GM18907 (cell line): Measurements from ENCODE around the gene MAPK4.
"Not testable (repeated sequence)": the region's sequence is repeated elsewhere in the genome, so short reads cannot be mapped to it uniquely, and the experiment has no call there.

Experiments used
- ATAC-seq: cut with Tn5 transposase; IDR thresholded peaks from one replicate; pipeline ENCODE4 v1.9.1; 2021; ENCODE audit warnings: mild to moderate bottlenecking, moderate library complexity; ENCODE audit not compliant: unreplicated experiment

The MAPK4 gene

DNA sequence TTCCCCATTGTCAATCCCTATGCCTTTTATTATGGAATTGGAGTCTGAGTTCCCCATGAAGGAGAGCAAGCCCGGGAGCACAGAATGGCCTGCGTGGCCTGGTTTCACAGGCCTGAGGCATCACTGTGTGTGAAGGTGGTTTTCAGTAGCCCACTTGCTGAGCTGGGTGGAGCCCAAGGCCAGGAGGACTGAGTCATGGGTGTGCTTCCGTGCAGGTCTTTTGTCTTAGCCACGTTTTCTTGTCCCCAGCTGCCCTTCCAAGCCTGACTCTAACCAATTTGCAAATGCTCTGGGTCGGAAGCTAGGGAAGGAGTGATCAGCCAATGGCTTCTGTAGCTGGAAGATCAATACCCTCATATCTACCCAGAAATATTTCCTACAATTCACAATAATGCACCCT, 119.2 kb downstream of the MAPK4 start:
- no peak for ATAC-seq

DNA sequence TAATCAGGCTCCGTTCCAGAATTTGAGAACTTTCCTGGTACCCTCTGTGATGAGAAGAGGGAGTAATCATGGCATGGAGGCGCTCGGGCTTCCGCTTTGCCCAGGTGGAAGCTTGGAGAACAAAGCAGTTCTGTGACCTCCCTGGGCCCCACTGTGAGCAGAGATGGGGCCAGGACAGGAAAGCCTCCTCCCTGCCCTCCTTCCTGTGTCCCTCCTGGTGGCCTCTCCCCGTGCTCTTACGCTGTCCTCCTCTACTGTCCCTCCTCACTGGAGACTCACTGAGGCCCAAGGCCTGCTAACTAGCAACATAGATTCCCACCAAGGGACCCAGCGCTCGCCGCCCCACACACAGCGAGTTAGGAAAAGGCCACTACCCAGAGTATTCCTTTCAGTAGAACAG, 119.8 kb downstream of the MAPK4 start:
- no peak for ATAC-seq

DNA sequence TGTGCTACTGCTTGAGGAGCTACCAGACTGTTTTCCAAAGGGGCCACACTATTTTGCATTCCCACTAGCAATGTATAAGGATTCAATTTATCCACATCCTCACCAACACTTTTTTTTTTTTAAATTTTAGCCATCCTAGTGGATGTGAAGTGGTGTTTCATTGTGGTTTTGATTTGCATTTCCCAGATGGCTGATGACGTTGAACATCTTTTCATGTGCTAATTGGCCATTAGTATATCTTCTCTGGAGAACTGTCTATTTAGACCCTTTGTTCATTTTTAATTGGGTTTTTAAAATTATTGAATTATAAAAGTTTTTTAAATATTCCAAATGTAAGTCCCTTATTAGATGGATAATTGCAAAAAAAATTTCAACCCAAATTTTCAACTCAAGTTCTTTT, 121.1 kb downstream of the MAPK4 start:
- ATAC-seq = no peak

DNA sequence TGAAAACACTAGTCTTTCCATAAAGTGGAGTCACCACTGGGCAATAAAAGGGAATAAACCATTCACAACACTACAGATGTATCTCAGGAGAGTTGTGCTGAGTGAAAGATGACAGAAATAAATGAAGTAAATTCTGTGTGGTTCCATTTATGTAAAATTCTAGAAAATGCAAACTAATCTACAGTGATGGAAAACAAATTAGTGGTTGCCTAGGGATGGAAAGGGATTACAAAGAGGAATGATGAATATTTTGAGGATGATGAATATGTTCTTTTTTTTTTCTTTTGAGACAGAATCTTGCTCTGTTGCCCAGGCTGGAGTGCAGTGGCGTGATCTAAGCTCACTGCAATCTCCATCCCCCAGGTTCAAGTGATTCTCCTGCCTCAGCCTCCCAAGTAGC, 123.0 kb downstream of the MAPK4 start:
- ATAC-seq = no peak

DNA sequence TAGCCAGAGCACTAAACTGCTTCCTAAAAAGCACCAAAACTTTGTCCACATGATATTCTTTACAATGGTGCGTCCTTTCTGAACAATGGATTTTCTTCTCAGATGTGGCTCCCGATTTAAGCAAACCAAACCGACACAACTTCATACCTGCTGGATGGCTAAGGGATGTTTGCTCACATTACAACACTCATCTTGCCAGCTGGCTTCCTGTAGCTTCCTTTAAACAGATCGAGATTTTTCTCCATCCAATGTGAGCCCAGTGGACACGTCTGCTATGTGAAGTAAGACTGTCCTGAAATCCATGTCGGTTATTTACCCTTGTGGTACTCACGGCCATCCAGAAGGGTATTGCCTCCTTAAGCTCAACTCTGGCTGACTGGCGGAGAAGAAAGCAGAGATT, 126.5 kb downstream of the MAPK4 start:
- ATAC-seq = no peak

DNA sequence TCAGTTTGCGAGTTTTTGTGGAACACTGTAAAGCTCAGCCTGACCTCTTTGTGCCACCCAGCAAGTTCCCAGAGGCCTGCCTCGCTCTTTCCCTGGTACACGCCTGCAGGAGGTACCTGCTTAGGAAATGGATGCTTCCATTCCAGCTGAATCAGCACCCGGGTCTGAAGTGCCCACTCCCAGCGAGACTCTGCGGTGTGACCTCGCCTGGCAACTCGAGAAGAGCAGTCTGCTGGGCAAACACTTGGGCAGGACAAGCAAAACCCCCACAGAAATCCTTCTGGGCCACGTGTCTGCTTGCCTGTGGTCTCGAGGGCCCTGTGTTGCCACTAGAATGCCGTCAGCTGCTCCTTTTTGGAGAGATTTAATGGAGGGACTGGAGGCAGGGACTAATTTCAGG, 127.6 kb downstream of the MAPK4 start:
- ATAC-seq = no peak

DNA sequence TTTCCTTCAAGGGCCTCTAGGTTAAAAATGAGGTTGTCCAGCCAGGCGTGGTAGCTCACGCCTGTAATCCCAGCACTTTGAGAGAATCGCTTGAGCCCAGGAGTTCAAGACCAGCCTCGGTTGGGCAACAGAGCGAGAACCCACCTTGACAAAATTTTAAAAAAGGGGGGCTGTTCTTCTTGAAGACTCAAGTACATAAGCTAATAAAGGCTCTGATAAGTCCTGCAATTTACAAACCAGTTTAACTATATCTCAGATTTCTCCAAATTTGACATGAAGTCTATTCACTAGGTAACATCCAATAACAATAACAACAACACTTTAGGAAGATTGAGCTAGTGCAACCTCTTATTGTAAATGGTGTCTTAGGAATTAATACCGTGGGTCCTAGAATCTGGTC, 129.7 kb downstream of the MAPK4 start:
- ATAC-seq = no peak

DNA sequence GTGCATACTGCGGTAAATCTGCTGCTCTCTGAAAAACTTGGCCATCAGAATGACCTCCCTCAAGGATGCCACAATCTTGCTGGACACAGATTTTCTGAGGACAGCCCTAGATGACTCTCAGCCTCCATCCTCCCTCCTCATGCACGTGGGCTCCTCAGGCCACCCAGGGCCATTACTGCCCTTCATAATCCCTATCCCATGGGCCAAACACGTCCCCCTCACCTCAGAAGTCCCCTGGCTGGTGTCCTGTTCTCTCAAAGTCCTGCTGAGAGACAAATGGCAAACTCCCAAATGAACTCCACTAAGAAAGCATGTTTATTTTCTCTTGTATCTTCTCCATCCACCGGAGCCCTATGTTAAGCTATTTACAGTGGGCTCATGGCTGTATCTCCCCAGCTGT, 134.3 kb downstream of the MAPK4 start:
- no peak for ATAC-seq

DNA sequence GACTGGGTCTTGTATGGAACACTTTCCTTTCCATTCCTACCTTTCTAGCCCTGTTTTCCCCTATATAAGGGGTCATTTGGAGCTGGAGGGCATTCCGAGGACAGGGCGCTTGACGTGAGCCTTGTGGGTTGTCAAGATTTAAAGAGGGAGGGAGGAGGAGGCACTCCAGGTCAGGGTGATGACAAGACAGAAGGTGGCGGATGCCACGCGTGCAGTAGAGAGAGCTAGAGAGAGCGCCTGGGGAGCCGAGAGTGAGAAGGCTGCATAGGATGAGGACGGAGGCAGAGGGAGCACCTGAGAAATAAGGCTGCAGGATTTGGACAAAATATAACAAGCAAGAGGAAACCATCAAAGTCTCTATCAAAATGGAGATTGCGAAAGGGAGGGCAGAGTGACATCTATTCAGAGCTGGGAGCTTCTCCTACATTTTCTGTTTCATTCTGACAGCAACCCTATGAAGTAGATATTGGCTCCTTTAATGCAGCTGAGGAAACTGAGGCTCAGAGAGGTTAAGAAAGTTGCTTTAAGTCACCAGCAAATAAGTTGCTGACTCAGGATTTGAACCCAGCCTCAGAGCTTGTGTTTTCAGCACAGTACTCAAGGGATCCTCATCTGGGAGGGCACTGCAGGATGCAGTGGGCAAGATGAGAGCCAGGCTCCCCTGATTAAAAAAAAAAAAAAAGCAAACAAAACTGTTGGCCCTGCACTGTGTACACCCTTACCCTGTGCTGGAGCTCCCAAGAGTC, 135.7 kb downstream of the MAPK4 start:
- ATAC-seq = no peak

DNA sequence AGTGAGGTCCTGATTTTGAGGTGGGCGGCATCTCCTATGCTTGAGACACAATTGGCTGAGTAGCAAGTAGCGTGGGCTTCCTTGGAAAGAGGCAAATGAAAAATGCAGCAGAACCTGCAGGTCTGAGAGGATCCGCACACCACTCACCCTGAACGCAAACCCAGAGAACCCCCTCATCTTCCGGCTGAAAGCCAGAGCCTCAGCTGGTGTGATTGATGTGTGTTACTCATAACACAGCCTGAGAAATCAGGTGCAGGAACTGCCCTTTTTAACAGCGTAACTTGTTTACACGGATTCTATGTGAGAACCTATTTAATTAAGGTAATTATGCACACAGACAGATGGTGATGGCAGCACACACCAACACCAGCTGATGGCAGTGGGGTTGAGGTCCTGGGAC, 136.5 kb downstream of the MAPK4 start:
- no peak for ATAC-seq

DNA sequence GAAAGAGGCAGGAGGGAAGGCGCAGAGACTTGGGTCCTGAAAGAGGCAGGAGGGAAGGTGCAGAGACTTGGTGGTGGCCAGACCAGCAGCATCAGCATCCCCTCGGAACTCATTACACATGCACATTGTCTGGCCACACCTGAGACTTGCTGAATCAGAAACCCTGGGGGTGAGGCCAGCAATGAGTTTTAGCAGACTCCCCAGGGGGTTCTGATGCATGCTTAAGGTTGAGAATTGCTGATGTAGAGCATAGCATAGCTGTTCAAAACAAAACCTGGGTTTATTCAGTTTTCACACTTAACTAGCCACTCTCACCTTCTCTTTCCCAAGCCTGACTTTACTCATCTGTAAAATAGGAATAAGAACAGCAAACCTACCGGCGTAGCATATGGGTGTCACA, 137.0 kb downstream of the MAPK4 start:
- ATAC-seq = no peak

DNA sequence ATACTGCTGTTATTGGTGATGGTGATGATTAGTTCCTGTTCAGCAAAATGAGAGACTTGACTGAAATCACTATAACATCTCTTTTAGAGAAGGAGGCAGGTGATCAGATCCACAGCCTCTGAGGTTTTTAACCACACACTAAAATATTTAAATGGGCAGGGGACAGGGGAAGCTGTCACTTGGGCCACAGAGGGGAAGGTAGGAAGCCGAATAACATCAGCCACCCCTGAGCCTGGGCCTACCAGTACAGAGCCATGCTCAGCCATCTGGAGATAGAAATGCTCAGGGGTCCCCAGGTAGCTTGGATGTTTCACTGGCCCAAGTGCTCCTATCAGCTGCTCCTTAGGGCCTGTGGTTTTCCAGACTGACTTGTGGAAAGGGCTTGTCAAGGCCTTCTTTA, 137.6 kb downstream of the MAPK4 start:
- ATAC-seq = no peak

DNA sequence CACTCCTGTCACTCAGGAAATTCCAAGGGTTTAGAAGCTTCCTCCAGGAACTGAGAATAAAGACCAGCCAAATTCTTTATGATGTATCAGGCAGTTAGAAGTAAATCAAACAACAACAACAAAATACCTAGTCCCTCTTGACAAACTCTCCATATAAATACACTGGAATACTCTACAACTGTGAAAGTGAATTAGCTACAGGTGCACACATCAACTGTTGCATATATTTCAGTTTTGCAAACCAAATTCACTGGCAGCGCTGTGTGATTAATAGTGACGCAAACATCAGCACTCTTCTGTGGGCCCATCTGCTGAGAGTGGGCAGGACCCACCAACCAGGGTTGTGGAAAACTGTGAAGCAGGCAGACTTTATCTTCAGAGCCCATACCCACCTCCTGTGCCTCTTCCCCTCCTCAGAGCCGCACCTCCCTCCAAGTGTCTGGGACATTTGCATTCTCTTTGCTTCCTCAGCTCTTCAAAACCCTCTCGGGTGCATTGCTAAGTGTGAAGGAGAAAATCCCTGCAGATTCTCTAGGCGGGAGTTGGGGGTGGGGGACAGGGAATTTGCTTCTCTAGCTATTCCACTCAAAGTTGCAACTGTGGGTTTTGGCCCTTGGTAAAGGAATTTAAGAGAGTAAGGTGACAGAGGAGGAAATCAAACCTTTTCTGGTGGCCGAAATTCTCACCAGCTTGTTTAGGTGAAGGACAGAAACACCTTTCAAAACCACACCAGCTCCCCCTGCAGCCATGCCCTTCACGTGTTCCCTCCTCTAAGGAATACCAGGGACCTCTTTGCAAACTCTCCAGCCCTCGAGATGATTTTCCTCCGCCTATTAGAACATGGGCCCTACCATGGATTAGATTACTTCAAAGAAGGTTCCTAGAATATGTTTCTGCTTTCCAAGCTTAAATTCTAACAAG, 140.6 kb downstream of the MAPK4 start:
- no peak for ATAC-seq

DNA sequence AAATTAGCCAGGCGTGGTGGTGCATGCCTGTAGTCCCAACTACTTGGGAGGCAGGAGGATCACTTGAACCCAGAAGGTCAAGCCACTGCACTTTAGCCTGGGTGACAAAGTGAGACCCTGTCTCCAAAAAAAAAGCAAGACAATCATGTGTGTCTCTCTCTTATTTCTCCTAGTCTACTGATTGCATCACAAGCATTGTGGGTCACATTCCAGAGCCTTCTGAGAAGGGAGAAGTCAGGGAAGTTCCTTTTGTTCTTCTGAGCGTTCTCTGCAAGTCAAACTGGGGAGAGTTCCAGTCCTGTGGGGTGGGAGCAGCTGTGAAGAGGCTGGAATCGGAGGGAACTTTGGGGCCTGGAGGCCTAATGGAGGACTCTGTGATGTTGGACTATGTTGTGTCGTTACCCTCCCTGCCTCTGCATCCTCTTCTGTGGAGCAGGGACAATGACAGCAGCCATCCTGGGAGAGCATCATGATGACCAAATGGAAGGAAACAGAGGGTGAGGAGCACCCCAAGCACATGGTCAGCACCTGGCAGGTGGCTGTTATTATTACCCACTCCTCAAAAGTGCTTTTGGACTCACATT, 144.6 kb downstream of the MAPK4 start:
- no peak for ATAC-seq

DNA sequence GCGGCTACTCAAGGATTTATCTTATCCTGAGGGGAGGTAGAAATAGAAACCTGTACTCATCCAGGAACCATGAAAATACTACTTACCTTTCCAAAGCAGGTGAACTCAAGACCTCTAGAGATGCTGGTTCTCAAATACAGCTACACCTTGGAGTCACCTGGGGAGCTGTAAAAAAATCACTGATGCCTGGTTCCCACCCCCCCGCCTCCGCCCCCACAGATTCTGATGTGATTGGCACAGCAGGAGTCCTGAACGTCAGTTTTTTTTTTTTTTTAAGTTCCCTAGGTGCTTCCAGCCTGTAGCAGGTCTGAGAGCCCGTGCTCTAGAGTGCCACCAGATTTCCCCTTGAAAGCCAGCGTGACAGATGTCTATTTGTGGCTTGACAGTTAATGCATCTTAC, 146.3 kb downstream of the MAPK4 start:
- no peak for ATAC-seq

DNA sequence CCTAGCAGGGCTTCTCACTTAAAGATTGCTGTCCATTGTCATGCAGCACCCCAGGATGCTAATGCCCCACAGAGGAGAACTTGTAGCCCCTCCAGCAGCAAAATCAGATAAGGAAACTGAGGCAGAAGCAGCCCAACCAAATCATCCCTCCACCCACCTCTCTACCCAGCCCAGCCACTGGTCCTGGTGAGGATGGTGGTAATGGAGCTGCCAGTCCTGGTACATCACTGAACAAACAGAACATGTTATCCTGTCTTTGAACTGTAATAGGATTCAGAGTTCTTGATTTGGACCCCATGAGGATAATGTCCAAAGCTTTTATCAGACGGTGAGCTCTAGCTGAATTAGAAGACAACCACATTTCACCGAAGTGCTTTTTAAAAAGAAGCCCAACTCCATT, 146.8 kb downstream of the MAPK4 start:
- no peak for ATAC-seq

DNA sequence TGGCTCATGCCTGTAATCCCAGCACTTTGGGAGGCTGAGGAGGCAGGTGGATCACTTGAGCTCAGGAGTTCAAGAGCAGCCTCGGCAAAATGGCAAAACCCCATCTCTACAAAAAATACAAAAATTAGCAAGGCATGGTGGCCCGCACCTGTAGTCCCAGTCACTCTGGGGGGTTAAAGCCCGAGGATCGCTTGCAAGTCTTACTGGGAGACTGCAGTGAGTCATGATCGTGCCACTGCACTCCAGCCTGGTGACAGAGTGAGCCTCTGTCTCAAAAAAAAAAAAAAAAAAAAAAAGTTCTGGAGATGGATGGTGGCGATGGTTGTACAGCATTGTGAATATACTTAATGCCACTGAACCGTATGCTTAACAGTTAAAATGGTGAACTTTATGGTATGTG, 147.4 kb downstream of the MAPK4 start:
- not testable (repeated sequence) for ATAC-seq

DNA sequence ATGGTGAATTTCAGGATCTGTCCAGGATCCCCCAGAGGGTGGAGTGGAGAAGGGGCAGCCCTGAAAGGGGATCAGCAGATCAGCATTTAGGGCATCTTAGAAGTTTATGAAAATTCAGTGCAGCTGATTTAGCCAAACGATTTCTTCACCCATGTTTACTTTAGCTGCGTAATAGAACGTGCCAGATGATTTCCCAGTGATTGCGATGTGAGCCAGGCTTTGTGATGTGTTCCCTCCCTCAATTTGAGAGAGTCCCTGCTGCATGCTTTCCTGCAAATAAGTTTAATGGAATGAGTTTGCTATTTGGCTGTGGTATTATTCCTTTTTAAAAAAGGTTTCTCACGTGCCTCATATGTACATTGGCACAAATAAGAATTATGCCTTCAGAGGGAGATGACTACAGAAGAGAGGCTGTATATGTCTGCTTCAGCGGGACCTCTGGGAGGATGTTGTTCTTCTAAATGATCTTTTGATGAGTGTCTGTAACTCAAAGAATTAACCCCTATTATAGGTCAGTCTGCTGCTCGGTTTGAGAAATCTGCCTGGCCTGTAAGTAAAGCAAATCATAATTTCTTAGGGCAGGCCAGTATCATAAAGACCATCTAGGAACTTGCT, 148.1 kb downstream of the MAPK4 start:
- ATAC-seq = no peak

DNA sequence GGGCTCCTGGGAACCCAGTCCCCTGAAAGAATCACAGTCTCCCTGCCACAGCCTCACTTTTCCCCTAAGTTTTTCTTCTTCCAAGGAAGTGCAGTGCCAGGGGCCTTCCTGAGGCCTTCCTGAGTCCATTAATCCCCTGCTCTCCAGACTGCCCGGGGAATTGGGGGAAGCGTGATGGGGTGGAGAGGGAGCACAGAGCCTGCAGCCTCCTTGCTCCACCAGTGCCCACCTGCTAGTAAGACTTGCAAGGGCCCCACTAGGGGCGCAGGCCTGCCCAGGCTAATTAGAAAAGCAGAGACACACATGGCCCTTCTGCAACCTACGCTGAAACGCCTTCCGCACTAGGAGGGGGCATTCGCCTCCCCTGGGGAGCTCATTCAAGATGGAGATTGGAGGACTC, 149.3 kb downstream of the MAPK4 start:
- ATAC-seq = no peak

DNA sequence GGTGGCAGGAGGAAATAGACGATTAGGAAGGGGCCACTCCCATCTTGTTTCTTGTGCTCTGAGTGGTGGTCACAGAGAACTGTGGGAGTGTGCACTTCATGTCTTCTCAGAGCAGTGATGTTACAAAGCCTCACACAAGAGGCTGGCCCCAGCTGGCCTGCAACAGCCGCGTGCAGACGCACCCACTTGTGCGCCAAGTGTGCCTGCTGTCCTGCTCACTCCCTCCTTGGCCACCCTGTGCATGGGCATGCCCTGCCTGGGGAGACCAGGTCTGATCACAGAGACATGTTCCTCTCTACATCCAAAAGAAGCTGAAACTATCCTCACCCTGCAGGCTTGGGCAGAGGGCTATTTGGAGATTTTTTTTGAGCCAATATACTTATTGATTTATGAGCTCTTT, 151.5 kb downstream of the MAPK4 start:
- ATAC-seq = no peak

DNA sequence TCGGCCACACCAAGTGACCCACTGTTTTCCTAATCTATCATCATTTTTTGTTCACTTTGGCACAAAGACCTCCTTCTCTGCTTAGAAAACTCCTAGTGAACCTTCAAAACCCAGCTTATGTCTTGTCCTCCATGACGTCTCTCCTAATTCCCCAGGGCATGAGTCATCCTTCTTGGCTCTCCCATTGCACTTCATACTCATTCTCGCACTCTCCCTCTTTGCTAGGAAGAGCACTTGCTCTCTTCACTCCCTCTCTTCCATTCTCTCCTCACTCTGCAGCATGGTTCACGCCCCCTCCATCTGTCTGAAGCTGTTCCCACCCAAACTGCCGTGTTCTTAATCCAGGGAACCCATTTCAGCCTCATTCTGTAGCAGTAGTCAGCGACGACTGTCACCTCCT, 156.0 kb downstream of the MAPK4 start:
- no peak for ATAC-seq

DNA sequence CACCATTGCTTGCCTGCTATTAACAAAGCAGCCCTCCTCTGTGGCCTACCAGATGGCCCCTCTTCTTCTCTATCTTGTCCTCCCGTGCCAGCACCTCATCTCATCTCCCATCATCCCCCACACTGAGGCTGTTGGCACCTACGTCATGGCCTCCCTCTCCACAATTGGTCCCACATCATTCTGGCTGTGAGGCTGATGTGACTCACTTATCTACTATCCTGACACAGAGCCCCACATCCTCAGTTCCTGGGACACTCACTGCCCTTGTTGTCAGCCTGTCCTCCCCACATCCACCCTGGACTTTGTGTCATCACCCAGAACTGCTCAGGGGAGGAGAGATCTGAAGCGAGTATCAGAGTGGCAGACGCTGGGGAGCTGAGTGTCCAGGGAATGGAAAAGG, 157.0 kb downstream of the MAPK4 start:
- no peak for ATAC-seq
